Measurements from ENCODE around the gene CTU2. TPM values are rescaled to one million over a fixed set of nuclear protein-coding genes. Genes with fewer than 3 reads are reported as not detected.

Gene CTU2
- total and polyA plus RNA-seq, 9 of the 15 experiments (the other 6 are each of a cell fraction or from before 2014, with no cell fraction given), result 1.3 to 105 (median 23.2) TPM

DNA sequence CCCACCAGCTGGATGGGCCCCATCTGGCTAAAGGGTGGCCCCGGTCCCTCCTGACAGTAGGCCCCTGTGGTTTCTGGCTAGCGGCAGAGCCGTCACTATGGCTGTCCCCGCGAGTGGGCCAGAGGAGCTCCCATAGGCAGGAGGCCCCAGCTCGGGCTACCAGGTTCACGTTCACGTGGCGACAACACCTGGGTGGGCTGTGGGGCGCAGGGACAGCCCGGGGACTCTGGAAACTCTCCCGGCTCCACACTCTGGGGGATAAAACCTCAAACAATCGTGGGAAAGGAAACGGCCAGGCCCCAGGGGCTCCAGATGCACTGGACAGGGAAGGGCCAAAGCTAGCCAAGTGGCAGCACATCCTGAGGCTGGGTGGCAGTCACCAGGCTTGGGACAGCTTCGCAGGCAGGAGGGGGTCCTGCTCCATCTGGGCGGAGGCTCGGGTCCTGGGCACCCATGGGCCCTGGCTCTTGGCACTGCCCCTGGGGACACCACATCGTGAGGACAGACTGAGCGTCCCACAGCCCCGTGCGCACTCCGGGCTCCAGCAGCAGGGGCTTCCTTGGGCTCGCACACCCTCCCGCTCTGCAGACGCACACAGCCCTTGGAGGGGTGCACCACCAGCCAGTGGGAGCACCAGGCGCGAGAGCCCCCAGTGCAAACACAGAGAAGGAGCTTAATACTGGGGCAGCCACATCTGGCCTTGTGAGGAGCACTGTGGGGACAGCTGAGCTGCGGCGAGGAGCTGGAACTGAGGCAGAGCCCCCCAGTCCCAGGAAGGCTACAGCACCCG, 4.5 kb upstream of the CTU2 start:
- ATAC-seq, result no peak
- H3K27me3 ChIP-seq (ENCODE audit: control insufficient read depth in 2 of 2, insufficient read depth in 2 of 2, low read length in 2 of 2), result no peaks in the 10 kb centered on the region
- 79% methylated on average over 30 of the region's 30 CpGs for WGBS (ENCODE audit: insufficient coverage, low coverage, missing lambda C conversion rate)
- no peak for TF ChIP-seq NONO (IDR thresholded peaks at IDR 0.05; ENCODE audit: low read depth in 2 of 2, low read length in 1 of 2)
- TF ChIP-seq ZBTB33 (CRISPR knock-in tag; IDR thresholded peaks at IDR 0.05), result peak; percentile 69; the same call in 1 of the 2 replicates
- peak; percentile 35 for TF ChIP-seq CHD1 (IDR thresholded peaks at IDR 0.05; ENCODE audit: low read length)
- TF ChIP-seq RBFOX2 (IDR thresholded peaks at IDR 0.05; ENCODE audit: low read depth, low read length), result 0 out of 2 replicates have a peak, but pooled peaks have one; percentile 19
- TF ChIP-seq, protein P1, sequence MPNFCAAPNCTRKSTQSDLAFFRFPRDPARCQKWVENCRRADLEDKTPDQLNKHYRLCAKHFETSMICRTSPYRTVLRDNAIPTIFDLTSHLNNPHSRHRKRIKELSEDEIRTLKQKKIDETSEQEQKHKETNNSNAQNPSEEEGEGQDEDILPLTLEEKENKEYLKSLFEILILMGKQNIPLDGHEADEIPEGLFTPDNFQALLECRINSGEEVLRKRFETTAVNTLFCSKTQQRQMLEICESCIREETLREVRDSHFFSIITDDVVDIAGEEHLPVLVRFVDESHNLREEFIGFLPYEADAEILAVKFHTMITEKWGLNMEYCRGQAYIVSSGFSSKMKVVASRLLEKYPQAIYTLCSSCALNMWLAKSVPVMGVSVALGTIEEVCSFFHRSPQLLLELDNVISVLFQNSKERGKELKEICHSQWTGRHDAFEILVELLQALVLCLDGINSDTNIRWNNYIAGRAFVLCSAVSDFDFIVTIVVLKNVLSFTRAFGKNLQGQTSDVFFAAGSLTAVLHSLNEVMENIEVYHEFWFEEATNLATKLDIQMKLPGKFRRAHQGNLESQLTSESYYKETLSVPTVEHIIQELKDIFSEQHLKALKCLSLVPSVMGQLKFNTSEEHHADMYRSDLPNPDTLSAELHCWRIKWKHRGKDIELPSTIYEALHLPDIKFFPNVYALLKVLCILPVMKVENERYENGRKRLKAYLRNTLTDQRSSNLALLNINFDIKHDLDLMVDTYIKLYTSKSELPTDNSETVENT (CRISPR knock-in tag; IDR thresholded peaks at IDR 0.05), result 0 out of 2 replicates have a peak, but pooled peaks have one; percentile 8
- H3K9me3 ChIP-seq (replicated peaks; ENCODE audit: control insufficient read depth, insufficient read depth, low read depth, low read length), result no peaks in the 10 kb centered on the region
- H3K4me1 ChIP-seq (replicated peaks in 1 of 2; ENCODE audit: control insufficient read depth in 2 of 2, insufficient read depth in 2 of 2, low read length in 2 of 2), result peaks cover 16 to 89% of the 10 kb centered on the region in 2 experiments
- FAIRE-seq, result no peak
- no TSS peak for BruUV-seq (replicated peaks)
- peaks cover 11% of the 10 kb centered on the region; the same call in 1 of the 2 replicates for H4K20me1 ChIP-seq (replicated peaks; ENCODE audit: control insufficient read depth, insufficient read depth, low read length)
- CTCF ChIA-PET (ENCODE audit: low intra/inter-chr PET ratio), result interaction anchor here (0.6 kb wide), 1 partner anchor 36 kb away, joined by 3 read pairs; no protein-coding TSS in a partner anchor
- no peak overlapping the region for H2AFZ ChIP-seq (ENCODE audit: low read depth, low read length)
- no peak for DNase-seq (ENCODE audit: extremely low read depth in 1 of 4, low spot score in 3 of 4)
- H3K9ac ChIP-seq (ENCODE audit: insufficient read depth in 1 of 2, low read depth in 2 of 2, low read length in 2 of 2), result peak overlapping the region in 1 of 2 experiments; percentile 88; a peak in 2 of 4 replicates
- intact Hi-C loops (cut with micrococcal nuclease), result no loop called here
- H3K79me2 ChIP-seq (ENCODE audit: control insufficient read depth, insufficient read depth, low read length), result peaks cover 56% of the 10 kb centered on the region
- H3K4me2 ChIP-seq (ENCODE audit: insufficient read depth, low read length), result no peak overlapping the region
- peaks cover 3% of the 10 kb centered on the region for H3K9me1 ChIP-seq (ENCODE audit: control insufficient read depth, insufficient read depth, low read length)
- H3K4me3 ChIP-seq, result no peak overlapping the region
- POLR2A ChIA-PET, result interaction anchor here (0.6 to 0.9 kb wide), 6 partner anchors 9 to 106 kb away, joined by 3 to 4 read pairs (median 4); no protein-coding TSS in a partner anchor
- peak overlapping the region; percentile 71; the same call in 1 of the 3 replicates for H3K27ac ChIP-seq (ENCODE audit: extremely low read depth, low read depth, low read length)
- peaks cover 67% of the 10 kb centered on the region; the same call in 1 of the 3 replicates for H3K36me3 ChIP-seq (ENCODE audit: control insufficient read depth, insufficient read depth, low read length)
- in situ Hi-C loops (cut with MboI), result no loop called here
